BLaER1 treated with 17β-estradiol and CSF1 and Interleukin-3, amounts not matched to agents 10 nM and 100 nM (cell line): ENCODE data around the gene HDDC2.

Source experiments
- H3K27ac ChIP-seq, 11 experiments: shearing (Covaris generic); formaldehyde crosslinking; 2 replicates each; pipeline ENCODE4 v1.8.1; 2022
- H3K27me3 ChIP-seq, 11 experiments: shearing (Covaris generic); formaldehyde crosslinking; 2 replicates each; pipeline ENCODE4 v1.8.1; 2022
- H3K36me3 ChIP-seq, 11 experiments: shearing (Covaris generic); formaldehyde crosslinking; 2 replicates each; pipeline ENCODE4 v1.8.1; 2022
- H3K4me1 ChIP-seq, 10 experiments: shearing (Covaris generic); formaldehyde crosslinking; 2 replicates each; pipeline ENCODE4 v1.8.1; 2022
- H3K4me2 ChIP-seq, 11 experiments: shearing (Covaris generic); formaldehyde crosslinking; 2 replicates each; pipeline ENCODE4 v1.8.1; 2022
- H3K4me3 ChIP-seq, 10 experiments: shearing (Covaris generic); formaldehyde crosslinking; 2 replicates each; pipeline ENCODE4 v1.8.1; 2022
- H3K9ac ChIP-seq, 11 experiments: shearing (Covaris generic); formaldehyde crosslinking; 2 replicates each; pipeline ENCODE4 v1.8.1; 2022
- H3K9me3 ChIP-seq, 11 experiments: shearing (Covaris generic); formaldehyde crosslinking; replicated peaks in 1 of 11; 2 replicates each; pipeline ENCODE4 v1.8.1; 2022
- H4K20me1 ChIP-seq, 11 experiments: shearing (Covaris generic); formaldehyde crosslinking; 2 replicates each; pipeline ENCODE4 v1.8.1; 2022
- Cebpa-rat ChIP-seq, 11 experiments: shearing (Covaris generic); IDR thresholded peaks; 2 replicates each; pipeline ENCODE4 v1.8.1; 2022

The HDDC2 gene

GRCh38 chr6:125279961-125280360 lies 21.8 kb downstream of the HDDC2 start:
- no peak for TF ChIP-seq Cebpa-rat (IDR thresholded peaks at IDR 0.05)
- Histone ChIP-seq H3K36me3 (peaks cover 56 to 100% (median 95%) of the 10 kb centered on the region in 11 experiments), H3K27ac (no peak overlapping the region), H3K4me2 (no peak overlapping the region), H3K9me3 (peaks cover 6 to 51% (median 43%) of the 10 kb centered on the region in 11 experiments; a peak in 20 of 22 replicates), H3K4me3 (no peak overlapping the region), H3K27me3 (no peaks in the 10 kb centered on the region), H4K20me1 (peaks cover 0 to 74% (median 25%) of the 10 kb centered on the region in 11 experiments; a peak in 12 of 22 replicates), H3K9ac (no peak overlapping the region), H3K4me1 (peaks cover 0 to 9% (median 0%) of the 10 kb centered on the region in 10 experiments; a peak in 1 of 20 replicates)

- H3K9ac ChIP-seq: no peak overlapping the region
- H3K9me3 ChIP-seq: peaks cover 0 to 43% (median 28%) of the 10 kb centered on the region in 11 experiments; a peak in 19 of 22 replicates
- no peak overlapping the region for H3K4me3 ChIP-seq
- H4K20me1 ChIP-seq: peaks cover 0 to 81% (median 25%) of the 10 kb centered on the region in 11 experiments; a peak in 12 of 22 replicates
- peaks cover 0 to 9% (median 0%) of the 10 kb centered on the region in 10 experiments; a peak in 1 of 20 replicates for H3K4me1 ChIP-seq
- H3K4me2 ChIP-seq: no peak overlapping the region
- peaks cover 71 to 100% (median 97%) of the 10 kb centered on the region in 11 experiments for H3K36me3 ChIP-seq
- no peaks in the 10 kb centered on the region for H3K27me3 ChIP-seq
- no peak overlapping the region for H3K27ac ChIP-seq
- TF ChIP-seq Cebpa-rat (IDR thresholded peaks at IDR 0.05): no peak
These were observed 23.9 kb downstream of the HDDC2 start for GRCh38 chr6:125277838-125278237.

- Histone ChIP-seq H4K20me1 (peaks cover 0 to 61% (median 25%) of the 10 kb centered on the region in 11 experiments; a peak in 12 of 22 replicates), H3K27ac (no peak overlapping the region), H3K27me3 (no peaks in the 10 kb centered on the region), H3K4me2 (no peak overlapping the region), H3K9ac (no peak overlapping the region), H3K36me3 (peaks cover 80 to 100% (median 97%) of the 10 kb centered on the region in 11 experiments), H3K4me1 (peaks cover 0 to 9% (median 0%) of the 10 kb centered on the region in 10 experiments; a peak in 1 of 20 replicates), H3K9me3 (peaks cover 0 to 40% (median 14%) of the 10 kb centered on the region in 11 experiments; a peak in 13 of 22 replicates), H3K4me3 (no peak overlapping the region)
- TF ChIP-seq Cebpa-rat (IDR thresholded peaks at IDR 0.05): no peak
These were observed 26.0 kb downstream of the HDDC2 start for GRCh38 chr6:125275779-125276178.

GRCh38 chr6:125274935-125275334 lies 26.8 kb downstream of the HDDC2 start:
- no peak overlapping the region for H3K9ac ChIP-seq
- H3K27ac ChIP-seq: no peak overlapping the region
- no peaks in the 10 kb centered on the region for H3K27me3 ChIP-seq
- H4K20me1 ChIP-seq: peaks cover 0 to 52% (median 20%) of the 10 kb centered on the region in 11 experiments; a peak in 11 of 22 replicates
- H3K4me1 ChIP-seq: peaks cover 0 to 9% (median 0%) of the 10 kb centered on the region in 10 experiments; a peak in 1 of 20 replicates
- TF ChIP-seq Cebpa-rat (IDR thresholded peaks at IDR 0.05): no peak
- peaks cover 0 to 35% (median 7%) of the 10 kb centered on the region in 11 experiments; a peak in 9 of 22 replicates for H3K9me3 ChIP-seq
- H3K4me2 ChIP-seq: no peak overlapping the region
- H3K36me3 ChIP-seq: peaks cover 78 to 99% (median 97%) of the 10 kb centered on the region in 11 experiments
- H3K4me3 ChIP-seq: no peak overlapping the region

GRCh38 chr6:125273965-125274364 lies 27.8 kb downstream of the HDDC2 start:
- Histone ChIP-seq H3K27me3 (no peaks in the 10 kb centered on the region), H3K36me3 (peaks cover 76 to 96% (median 87%) of the 10 kb centered on the region in 11 experiments), H4K20me1 (peaks cover 0 to 44% (median 16%) of the 10 kb centered on the region in 11 experiments; a peak in 10 of 22 replicates), H3K4me3 (no peak overlapping the region), H3K9me3 (peaks cover 0 to 33% (median 7%) of the 10 kb centered on the region in 11 experiments; a peak in 9 of 22 replicates), H3K4me2 (no peak overlapping the region), H3K27ac (no peak overlapping the region), H3K9ac (no peak overlapping the region), H3K4me1 (peaks cover 0 to 9% (median 0%) of the 10 kb centered on the region in 10 experiments; a peak in 1 of 20 replicates)
- TF ChIP-seq Cebpa-rat (IDR thresholded peaks at IDR 0.05): no peak

GRCh38 chr6:125273251-125273650 lies 28.5 kb downstream of the HDDC2 start:
- H3K4me2 ChIP-seq: no peak overlapping the region
- H4K20me1 ChIP-seq: peaks cover 0 to 37% (median 10%) of the 10 kb centered on the region in 11 experiments; a peak in 9 of 22 replicates
- TF ChIP-seq Cebpa-rat (IDR thresholded peaks at IDR 0.05): no peak
- H3K27ac ChIP-seq: no peak overlapping the region
- H3K9ac ChIP-seq: no peak overlapping the region
- peaks cover 76 to 89% (median 81%) of the 10 kb centered on the region in 11 experiments for H3K36me3 ChIP-seq
- peaks cover 0 to 9% (median 0%) of the 10 kb centered on the region in 10 experiments; a peak in 1 of 20 replicates for H3K4me1 ChIP-seq
- no peak overlapping the region for H3K4me3 ChIP-seq
- H3K27me3 ChIP-seq: no peaks in the 10 kb centered on the region
- H3K9me3 ChIP-seq: peaks cover 0 to 33% (median 7%) of the 10 kb centered on the region in 11 experiments; a peak in 9 of 22 replicates

GRCh38 chr6:125271486-125272159 lies 30.1 kb downstream of the HDDC2 start:
- TF ChIP-seq Cebpa-rat (IDR thresholded peaks at IDR 0.05): no peak
- Histone ChIP-seq H3K9ac (no peak overlapping the region), H3K4me1 (peaks cover 0 to 8% (median 0%) of the 10 kb centered on the region in 10 experiments; a peak in 1 of 20 replicates), H3K4me3 (no peak overlapping the region), H3K27me3 (no peaks in the 10 kb centered on the region), H3K4me2 (no peak overlapping the region), H4K20me1 (peaks cover 0 to 21% (median 8%) of the 10 kb centered on the region in 11 experiments; a peak in 7 of 22 replicates), H3K27ac (no peak overlapping the region), H3K36me3 (peaks cover 62 to 73% (median 66%) of the 10 kb centered on the region in 11 experiments), H3K9me3 (peaks cover 0 to 33% (median 7%) of the 10 kb centered on the region in 11 experiments; a peak in 9 of 22 replicates)

GRCh38 chr6:125270380-125270779 lies 31.4 kb downstream of the HDDC2 start:
- no peak for TF ChIP-seq Cebpa-rat (IDR thresholded peaks at IDR 0.05)
- peaks cover 0 to 11% (median 0%) of the 10 kb centered on the region in 11 experiments; a peak in 1 of 22 replicates for H4K20me1 ChIP-seq
- no peak overlapping the region for H3K4me3 ChIP-seq

More at GRCh38 chr6:125270380-125270779, 31.4 kb downstream of the HDDC2 start:
- no peak overlapping the region for H3K9ac ChIP-seq
- H3K36me3 ChIP-seq: peaks cover 50 to 60% (median 54%) of the 10 kb centered on the region in 11 experiments
- H3K4me2 ChIP-seq: no peak overlapping the region
- no peaks in the 10 kb centered on the region for H3K4me1 ChIP-seq
- H3K9me3 ChIP-seq: peaks cover 0 to 33% (median 7%) of the 10 kb centered on the region in 11 experiments; a peak in 9 of 22 replicates
- no peaks in the 10 kb centered on the region for H3K27me3 ChIP-seq
- no peak overlapping the region for H3K27ac ChIP-seq
